Left forelimb (tissue), 1 donor: ENCODE data around the gene CCDC63.
"Not testable (repeated sequence)": the region's sequence is repeated elsewhere in the genome, so short reads cannot be mapped to it uniquely, and the experiment has no call there.

Experiments used
- DNase-seq: peaks from one replicate; pipeline ENCODE4 v3.0.0-alpha.2; 2018; ENCODE audit warnings: low spot score

Gene CCDC63

GRCh38 chr12:110844551-110845338, 2.0 kb upstream of the CCDC63 start:
- DNase-seq = no peak

GRCh38 chr12:110845339-110845682, 1.5 kb upstream of the CCDC63 start:
- DNase-seq = no peak

GRCh38 chr12:110848314-110848923, 1.6 kb downstream of the CCDC63 start:
- no peak for DNase-seq

GRCh38 chr12:110849221-110849620, 2.4 kb downstream of the CCDC63 start:
- no peak for DNase-seq

GRCh38 chr12:110849748-110850403, 3.1 kb downstream of the CCDC63 start:
- DNase-seq = no peak

- no peak for DNase-seq
Observed at GRCh38 chr12:110850762-110851161, 4.0 kb downstream of the CCDC63 start.

- DNase-seq = no peak
Observed at GRCh38 chr12:110853836-110854235, 7.0 kb downstream of the CCDC63 start.

- DNase-seq = no peak
Observed at GRCh38 chr12:110856542-110856941, 9.8 kb downstream of the CCDC63 start.

- DNase-seq = no peak
Observed at GRCh38 chr12:110857528-110857927, 10.7 kb downstream of the CCDC63 start.

GRCh38 chr12:110857954-110858353, 11.2 kb downstream of the CCDC63 start:
- not testable (repeated sequence) for DNase-seq

GRCh38 chr12:110858848-110859247, 12.1 kb downstream of the CCDC63 start:
- no peak for DNase-seq

GRCh38 chr12:110860833-110861296, 14.1 kb downstream of the CCDC63 start:
- no peak for DNase-seq

GRCh38 chr12:110861729-110862128, 14.9 kb downstream of the CCDC63 start:
- DNase-seq = no peak

GRCh38 chr12:110862329-110862728, 15.5 kb downstream of the CCDC63 start:
- no peak for DNase-seq

GRCh38 chr12:110863161-110863560, 16.4 kb downstream of the CCDC63 start:
- DNase-seq = no peak

GRCh38 chr12:110865521-110865920, 18.7 kb downstream of the CCDC63 start:
- no peak for DNase-seq

GRCh38 chr12:110869026-110869425, 22.2 kb downstream of the CCDC63 start:
- DNase-seq = no peak

- DNase-seq = no peak
Observed at GRCh38 chr12:110869803-110870202, 23.0 kb downstream of the CCDC63 start.

GRCh38 chr12:110872100-110872499, 25.3 kb downstream of the CCDC63 start:
- no peak for DNase-seq

GRCh38 chr12:110874351-110874750, 27.6 kb downstream of the CCDC63 start:
- DNase-seq = no peak

GRCh38 chr12:110874781-110875180, 28.0 kb downstream of the CCDC63 start:
- no peak for DNase-seq

- DNase-seq = no peak
Observed at GRCh38 chr12:110880651-110881050, 33.9 kb downstream of the CCDC63 start.

GRCh38 chr12:110883251-110883650, 36.5 kb downstream of the CCDC63 start:
- DNase-seq = no peak
